H1 (cell line): ENCODE results near the gene RBMX2.

Experiments used
- CTCF ChIP-seq, 3 experiments: IDR thresholded peaks; 1 replicate in 2 of 3; 2 replicates in 1 of 3; pipeline versions ENCODE4 v1.5.1 to v1.6.1; 2011; ENCODE audit warnings: low read length in 3 of 3, mild to moderate bottlenecking in 3 of 3, inconsistent platforms in 2 of 3, low read depth in 1 of 3, moderate library complexity in 1 of 3; ENCODE audit not compliant: insufficient read depth in 1 of 3; ENCODE audit errors: control extremely low read depth in 1 of 3
- EP300 ChIP-seq, 2 experiments: IDR thresholded peaks; 1 replicate in 1 of 2; 2 replicates in 1 of 2; pipeline ENCODE4 v1.6.1; 2011 to 2012; ENCODE audit warnings: low read depth in 2 of 2, low read length in 2 of 2, mild to moderate bottlenecking in 2 of 2, borderline replicate concordance in 1 of 2, inconsistent platforms in 1 of 2, moderate library complexity in 1 of 2
- POLR2AphosphoS5 ChIP-seq: IDR thresholded peaks from 2 replicates; pipeline ENCODE4 v1.6.1; 2011; ENCODE audit warnings: low read depth, low read length
- SIX5 ChIP-seq: IDR thresholded peaks from 2 replicates; pipeline ENCODE4 v1.6.1; 2011; ENCODE audit warnings: mild to moderate bottlenecking, low read depth, low read length

GRCh38 chrX:130413415-130413814 lies 11.6 kb downstream of the RBMX2 start:
- no peak for TF ChIP-seq CTCF (IDR thresholded peaks at IDR 0.05; ENCODE audit: control extremely low read depth in 1 of 3, insufficient read depth in 1 of 3, low read depth in 1 of 3, low read length in 3 of 3)
- TF ChIP-seq POLR2AphosphoS5, result no peak
- TF ChIP-seq EP300 (IDR thresholded peaks at IDR 0.05; ENCODE audit: borderline replicate concordance in 1 of 2, low read depth in 2 of 2, low read length in 2 of 2), result no peak
- TF ChIP-seq SIX5, result no peak
